ENCODE results near the gene PCDH15. TPM values are rescaled to one million over a fixed set of nuclear protein-coding genes. Genes with fewer than 3 reads are reported as not detected.

The PCDH15 gene
- total and polyA plus RNA-seq, 2 donors: 0.09 to 0.14 TPM

DNA sequence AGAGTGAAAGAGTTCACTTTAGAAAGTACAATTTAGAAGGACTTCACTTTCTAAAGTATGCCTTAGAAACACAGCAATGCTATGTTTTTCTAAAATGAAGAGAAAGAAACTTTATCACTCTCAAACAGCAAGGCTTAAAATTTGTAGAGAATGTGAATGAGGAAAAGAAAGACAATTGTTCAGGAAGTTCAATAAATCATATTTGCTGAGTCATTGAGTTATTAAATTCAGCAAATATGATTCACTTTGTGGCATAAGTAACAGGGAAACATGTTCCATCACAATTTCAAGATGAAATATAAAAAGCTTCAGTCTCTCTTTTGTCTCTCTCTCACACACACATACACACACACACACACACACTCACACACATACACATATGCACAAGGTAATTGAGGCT lies 187.9 kb downstream of the PCDH15 start:
- Histone ChIP-seq H3K4me3 (ENCODE audit: low read length in 2 of 2) (no peak overlapping the region), H3K27ac (ENCODE audit: low read depth in 1 of 2, low read length in 1 of 2) (no peak overlapping the region), H3K36me3 (ENCODE audit: control insufficient read depth in 2 of 2, insufficient read depth in 2 of 2, low read length in 1 of 2) (no peaks in the 10 kb centered on the region), H3K4me1 (ENCODE audit: control insufficient read depth in 2 of 2, insufficient read depth in 2 of 2, low read length in 2 of 2) (no peaks in the 10 kb centered on the region), H3K9me3 (ENCODE audit: control insufficient read depth in 2 of 2, insufficient read depth in 1 of 2, low read length in 1 of 2) (no peaks in the 10 kb centered on the region), H3K27me3 (ENCODE audit: control insufficient read depth in 2 of 2, insufficient read depth in 1 of 2, low read length in 1 of 2) (no peaks in the 10 kb centered on the region)
- no peak for DNase-seq (ENCODE audit: low read depth in 6 of 9, low spot score in 9 of 9)

DNA sequence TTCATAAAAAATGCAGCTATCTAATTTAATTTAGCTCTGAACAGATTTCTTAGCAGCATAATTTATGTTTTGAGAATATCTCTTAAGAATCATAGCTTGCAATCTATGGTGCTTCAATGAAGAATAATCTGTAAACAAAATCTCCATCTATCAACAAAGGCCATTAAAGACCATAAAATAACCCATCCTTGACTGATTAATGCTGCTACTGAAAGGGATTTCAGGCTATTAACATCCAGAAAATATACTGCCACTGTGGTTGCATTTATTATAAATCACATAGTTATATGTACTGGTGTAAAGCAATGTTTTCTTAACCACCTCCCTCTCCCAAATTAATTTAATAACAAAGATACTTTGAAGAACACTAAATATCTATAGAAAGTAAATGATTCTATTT lies 191.6 kb downstream of the PCDH15 start:
- no peak overlapping the region for H3K4me3 ChIP-seq (ENCODE audit: low read length in 2 of 2)
- no peaks in the 10 kb centered on the region for H3K9me3 ChIP-seq (ENCODE audit: control insufficient read depth in 2 of 2, insufficient read depth in 1 of 2, low read length in 1 of 2)
- no peaks in the 10 kb centered on the region for H3K27me3 ChIP-seq (ENCODE audit: control insufficient read depth in 2 of 2, insufficient read depth in 1 of 2, low read length in 1 of 2)
- H3K36me3 ChIP-seq (ENCODE audit: control insufficient read depth in 2 of 2, insufficient read depth in 2 of 2, low read length in 1 of 2): no peaks in the 10 kb centered on the region
- H3K27ac ChIP-seq (ENCODE audit: low read depth in 1 of 2, low read length in 1 of 2): no peak overlapping the region
- DNase-seq (ENCODE audit: low read depth in 6 of 9, low spot score in 9 of 9): no peak
- H3K4me1 ChIP-seq (ENCODE audit: control insufficient read depth in 2 of 2, insufficient read depth in 2 of 2, low read length in 2 of 2): no peaks in the 10 kb centered on the region

DNA sequence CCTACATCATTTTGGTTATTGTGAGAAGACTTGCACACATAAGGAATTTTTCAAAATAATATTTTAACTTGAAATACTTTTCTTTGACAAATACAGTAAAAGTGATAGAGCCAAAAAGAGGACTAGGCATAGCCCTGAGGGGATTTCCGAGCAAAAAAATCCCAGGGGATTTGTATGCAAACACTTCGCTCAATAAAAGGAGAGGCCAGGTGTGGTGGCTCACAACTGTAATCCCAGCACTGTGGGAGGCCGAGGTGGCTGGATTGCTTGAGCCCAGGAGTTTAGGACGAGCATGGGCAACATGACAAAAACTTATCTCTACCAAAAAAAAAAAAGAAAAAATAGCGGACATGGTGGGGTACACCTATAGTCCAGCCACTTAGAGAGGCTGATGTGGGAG lies 193.0 kb downstream of the PCDH15 start:
- H3K27me3 ChIP-seq (ENCODE audit: control insufficient read depth in 2 of 2, insufficient read depth in 1 of 2, low read length in 1 of 2): no peaks in the 10 kb centered on the region
- H3K4me3 ChIP-seq (ENCODE audit: low read length in 2 of 2): no peak overlapping the region
- WGBS: 91% methylated on average over 5 of the region's 5 CpGs
- no peaks in the 10 kb centered on the region for H3K36me3 ChIP-seq (ENCODE audit: control insufficient read depth in 2 of 2, insufficient read depth in 2 of 2, low read length in 1 of 2)
- no peaks in the 10 kb centered on the region for H3K4me1 ChIP-seq (ENCODE audit: control insufficient read depth in 2 of 2, insufficient read depth in 2 of 2, low read length in 2 of 2)
- no peak overlapping the region for H3K27ac ChIP-seq (ENCODE audit: low read depth in 1 of 2, low read length in 1 of 2)
- DNase-seq (ENCODE audit: low read depth in 6 of 9, low spot score in 9 of 9): no peak
- no peaks in the 10 kb centered on the region for H3K9me3 ChIP-seq (ENCODE audit: control insufficient read depth in 2 of 2, insufficient read depth in 1 of 2, low read length in 1 of 2)

DNA sequence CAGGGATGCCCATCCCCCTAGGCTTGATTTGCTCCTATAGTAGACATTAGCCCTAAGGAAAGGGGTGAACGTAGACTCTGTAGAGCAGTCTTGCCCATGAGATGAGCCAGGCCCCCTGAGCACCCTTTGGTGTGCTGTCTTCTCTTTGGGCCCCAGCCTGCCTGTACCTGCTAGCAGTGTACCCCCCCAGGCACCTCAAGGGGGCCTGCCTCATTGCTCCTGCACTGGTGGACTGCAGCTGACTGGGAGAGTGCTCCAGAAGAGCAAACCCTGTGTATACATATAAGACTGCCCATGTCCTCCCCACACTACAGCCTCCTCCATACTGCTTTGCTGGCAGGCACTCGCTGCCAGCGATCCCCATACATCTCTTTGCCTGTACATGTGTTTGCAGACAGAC lies 206.7 kb downstream of the PCDH15 start:
- H3K27me3 ChIP-seq (ENCODE audit: control insufficient read depth in 2 of 2, insufficient read depth in 1 of 2, low read length in 1 of 2): no peaks in the 10 kb centered on the region
- H3K27ac ChIP-seq (ENCODE audit: low read depth in 1 of 2, low read length in 1 of 2): no peak overlapping the region
- WGBS: 78% methylated on average over 3 of the region's 3 CpGs
- H3K9me3 ChIP-seq (ENCODE audit: control insufficient read depth in 2 of 2, insufficient read depth in 1 of 2, low read length in 1 of 2): peaks cover 0 to 12% of the 10 kb centered on the region in 2 donors
- H3K4me3 ChIP-seq (ENCODE audit: low read length in 2 of 2): no peak overlapping the region
- no peaks in the 10 kb centered on the region for H3K36me3 ChIP-seq (ENCODE audit: control insufficient read depth in 2 of 2, insufficient read depth in 2 of 2, low read length in 1 of 2)
- no peak for DNase-seq (ENCODE audit: low read depth in 6 of 9, low spot score in 9 of 9)
- no peaks in the 10 kb centered on the region for H3K4me1 ChIP-seq (ENCODE audit: control insufficient read depth in 2 of 2, insufficient read depth in 2 of 2, low read length in 2 of 2)

DNA sequence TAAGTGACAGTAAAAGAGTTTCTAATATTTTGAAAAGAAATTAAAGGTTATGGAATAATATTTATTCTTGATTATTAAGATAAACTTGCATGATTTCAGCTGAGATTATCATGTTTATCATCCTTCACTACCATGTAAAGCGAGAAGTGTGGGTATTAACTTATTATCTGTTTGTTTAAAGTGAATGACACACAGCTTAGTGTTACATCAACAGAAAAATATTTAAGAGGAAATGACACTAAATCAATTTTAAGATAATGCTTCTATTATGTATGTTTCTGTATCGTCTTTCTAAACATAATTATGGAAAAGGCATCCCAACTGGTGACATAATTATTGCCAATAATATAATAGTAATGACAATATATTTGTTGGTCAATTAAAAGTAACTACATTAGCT lies 213.1 kb downstream of the PCDH15 start:
- no peak for DNase-seq (ENCODE audit: low read depth in 6 of 9, low spot score in 9 of 9)
- 47% methylated on average over 2 of the region's 2 CpGs for WGBS

DNA sequence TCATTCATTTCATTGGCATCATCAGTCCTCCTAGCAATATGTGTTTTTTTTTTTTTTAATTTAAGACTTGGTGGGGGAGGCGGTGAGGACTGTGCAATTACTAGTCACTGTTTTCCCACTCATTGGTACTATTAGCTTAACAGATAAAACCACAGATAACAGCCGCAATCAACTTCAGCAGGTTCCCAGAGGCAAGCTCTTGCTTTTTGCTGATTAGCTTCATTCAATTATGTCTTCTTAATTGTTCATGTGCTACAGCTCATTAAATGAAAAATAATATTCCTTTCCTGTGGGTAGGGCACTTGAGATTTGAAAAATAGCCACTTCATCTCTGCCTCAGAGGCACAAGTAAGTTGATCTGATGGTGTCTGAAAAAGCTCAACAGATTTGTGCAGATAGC lies 215.5 kb downstream of the PCDH15 start:
- no peak for DNase-seq (ENCODE audit: low read depth in 6 of 9, low spot score in 9 of 9)
- Histone ChIP-seq H3K9me3 (ENCODE audit: control insufficient read depth in 2 of 2, insufficient read depth in 1 of 2, low read length in 1 of 2) (no peaks in the 10 kb centered on the region), H3K27me3 (ENCODE audit: control insufficient read depth in 2 of 2, insufficient read depth in 1 of 2, low read length in 1 of 2) (no peaks in the 10 kb centered on the region), H3K36me3 (ENCODE audit: control insufficient read depth in 2 of 2, insufficient read depth in 2 of 2, low read length in 1 of 2) (no peaks in the 10 kb centered on the region), H3K4me3 (ENCODE audit: low read length in 2 of 2) (no peak overlapping the region), H3K4me1 (ENCODE audit: control insufficient read depth in 2 of 2, insufficient read depth in 2 of 2, low read length in 2 of 2) (no peaks in the 10 kb centered on the region), H3K27ac (ENCODE audit: low read depth in 1 of 2, low read length in 1 of 2) (no peak overlapping the region)
- WGBS: 38% methylated on average over 2 of the region's 2 CpGs

More for the DNA sequence above, 213.1 kb downstream of the PCDH15 start:
- no peak overlapping the region for H3K27ac ChIP-seq (ENCODE audit: low read depth in 1 of 2, low read length in 1 of 2)
- H3K9me3 ChIP-seq (ENCODE audit: control insufficient read depth in 2 of 2, insufficient read depth in 1 of 2, low read length in 1 of 2): no peaks in the 10 kb centered on the region
- no peaks in the 10 kb centered on the region for H3K4me1 ChIP-seq (ENCODE audit: control insufficient read depth in 2 of 2, insufficient read depth in 2 of 2, low read length in 2 of 2)
- H3K36me3 ChIP-seq (ENCODE audit: control insufficient read depth in 2 of 2, insufficient read depth in 2 of 2, low read length in 1 of 2): no peaks in the 10 kb centered on the region
- no peaks in the 10 kb centered on the region for H3K27me3 ChIP-seq (ENCODE audit: control insufficient read depth in 2 of 2, insufficient read depth in 1 of 2, low read length in 1 of 2)
- H3K4me3 ChIP-seq (ENCODE audit: low read length in 2 of 2): no peak overlapping the region

DNA sequence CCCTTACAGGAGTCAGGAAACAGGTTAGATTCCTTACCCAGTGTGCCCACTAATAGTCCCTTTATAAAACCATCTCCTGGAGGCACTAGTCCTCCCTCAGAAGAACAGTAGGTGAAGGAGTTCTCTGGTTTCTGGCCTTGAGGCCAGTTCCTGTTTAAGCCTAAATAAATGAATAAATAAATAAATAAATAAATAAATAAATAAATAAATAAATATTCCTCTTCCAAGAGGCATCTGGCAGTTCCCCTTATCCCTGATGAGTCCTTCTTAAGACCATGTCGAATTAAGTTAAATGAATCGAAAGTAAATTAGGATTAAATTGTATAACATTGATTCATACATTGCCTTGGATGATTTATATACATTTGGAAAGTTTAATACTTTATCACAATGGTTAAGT lies 223.3 kb downstream of the PCDH15 start:
- WGBS: 91% methylated on average over 2 of the region's 2 CpGs
- DNase-seq (ENCODE audit: low read depth in 6 of 9, low spot score in 9 of 9): no peak

DNA sequence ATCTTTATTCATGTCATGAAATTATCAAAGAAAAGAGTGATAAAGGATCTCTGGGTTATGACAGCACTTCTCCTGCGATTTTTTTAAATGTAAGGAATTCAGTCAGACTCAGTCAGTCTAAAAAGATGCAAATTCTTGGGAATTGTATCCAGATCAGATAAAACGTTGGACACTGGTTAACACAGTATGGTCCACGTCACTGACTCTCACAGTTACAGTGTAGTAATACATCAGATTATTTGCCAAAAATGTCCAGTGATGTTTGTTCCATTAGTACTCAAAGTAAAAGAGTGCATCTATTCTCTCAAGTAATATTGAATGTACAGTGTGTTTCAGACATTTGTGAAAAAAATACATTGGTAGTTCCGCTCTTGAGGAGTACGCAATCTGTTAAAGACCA lies 224.5 kb downstream of the PCDH15 start:
- Histone ChIP-seq H3K27ac (ENCODE audit: low read depth in 1 of 2, low read length in 1 of 2) (no peak overlapping the region), H3K4me3 (ENCODE audit: low read length in 2 of 2) (no peak overlapping the region), H3K36me3 (ENCODE audit: control insufficient read depth in 2 of 2, insufficient read depth in 2 of 2, low read length in 1 of 2) (no peaks in the 10 kb centered on the region), H3K9me3 (ENCODE audit: control insufficient read depth in 2 of 2, insufficient read depth in 1 of 2, low read length in 1 of 2) (no peaks in the 10 kb centered on the region), H3K27me3 (ENCODE audit: control insufficient read depth in 2 of 2, insufficient read depth in 1 of 2, low read length in 1 of 2) (no peaks in the 10 kb centered on the region), H3K4me1 (ENCODE audit: control insufficient read depth in 2 of 2, insufficient read depth in 2 of 2, low read length in 2 of 2) (no peaks in the 10 kb centered on the region)
- no peak for DNase-seq (ENCODE audit: low read depth in 6 of 9, low spot score in 9 of 9)
- WGBS: 74% methylated on average over 5 of the region's 5 CpGs

More for the DNA sequence above, 223.3 kb downstream of the PCDH15 start:
- Histone ChIP-seq H3K27ac (ENCODE audit: low read depth in 1 of 2, low read length in 1 of 2) (no peak overlapping the region), H3K36me3 (ENCODE audit: control insufficient read depth in 2 of 2, insufficient read depth in 2 of 2, low read length in 1 of 2) (no peaks in the 10 kb centered on the region), H3K4me3 (ENCODE audit: low read length in 2 of 2) (no peak overlapping the region), H3K9me3 (ENCODE audit: control insufficient read depth in 2 of 2, insufficient read depth in 1 of 2, low read length in 1 of 2) (no peaks in the 10 kb centered on the region), H3K27me3 (ENCODE audit: control insufficient read depth in 2 of 2, insufficient read depth in 1 of 2, low read length in 1 of 2) (no peaks in the 10 kb centered on the region), H3K4me1 (ENCODE audit: control insufficient read depth in 2 of 2, insufficient read depth in 2 of 2, low read length in 2 of 2) (no peaks in the 10 kb centered on the region)

DNA sequence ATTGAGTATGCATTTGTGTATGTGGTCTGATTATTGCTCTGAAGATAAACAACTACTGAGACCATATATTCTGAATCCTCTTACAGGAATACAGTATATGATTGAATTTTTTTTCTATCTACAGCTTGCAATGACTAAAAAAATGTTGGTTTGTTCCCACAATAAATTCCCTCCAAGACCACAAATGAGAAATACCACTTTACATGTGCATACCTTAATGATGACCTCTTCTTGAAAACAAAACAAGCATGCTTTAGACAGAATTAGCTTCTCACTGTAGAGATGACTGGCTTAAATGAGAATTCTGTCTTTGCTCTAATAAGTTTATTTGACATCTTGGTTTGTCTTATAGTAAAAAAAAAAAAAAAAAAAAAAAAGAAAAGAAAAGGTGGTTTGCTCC lies 241.5 kb downstream of the PCDH15 start:
- H3K27me3 ChIP-seq (ENCODE audit: control insufficient read depth in 2 of 2, insufficient read depth in 1 of 2, low read length in 1 of 2): no peaks in the 10 kb centered on the region
- H3K27ac ChIP-seq (ENCODE audit: low read depth in 1 of 2, low read length in 1 of 2): no peak overlapping the region
- H3K9me3 ChIP-seq (ENCODE audit: control insufficient read depth in 2 of 2, insufficient read depth in 1 of 2, low read length in 1 of 2): no peaks in the 10 kb centered on the region
- DNase-seq (ENCODE audit: low read depth in 6 of 9, low spot score in 9 of 9): no peak
- no peak overlapping the region for H3K4me3 ChIP-seq (ENCODE audit: low read length in 2 of 2)
- H3K36me3 ChIP-seq (ENCODE audit: control insufficient read depth in 2 of 2, insufficient read depth in 2 of 2, low read length in 1 of 2): no peaks in the 10 kb centered on the region
- no peaks in the 10 kb centered on the region for H3K4me1 ChIP-seq (ENCODE audit: control insufficient read depth in 2 of 2, insufficient read depth in 2 of 2, low read length in 2 of 2)

DNA sequence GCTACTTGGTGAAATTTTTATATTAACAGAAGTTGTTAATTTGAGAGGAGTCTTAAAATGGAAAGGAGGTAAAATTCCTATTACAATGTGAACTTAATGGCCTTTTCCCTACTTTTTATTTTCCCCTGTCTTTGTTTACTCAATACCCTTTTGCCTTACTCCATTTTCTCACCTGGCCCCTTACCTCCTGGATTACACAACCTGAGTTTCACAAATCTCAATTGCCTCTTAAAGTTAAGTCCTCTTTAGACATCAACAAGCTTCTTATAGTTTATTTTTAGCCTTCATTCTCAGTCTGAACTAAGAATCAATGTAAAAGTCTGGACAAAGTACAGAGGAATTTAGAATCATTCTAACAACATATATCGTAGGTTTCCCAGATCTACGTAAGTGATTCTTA lies 247.0 kb downstream of the PCDH15 start:
- DNase-seq (ENCODE audit: low read depth in 6 of 9, low spot score in 9 of 9): no peak
- Histone ChIP-seq H3K27ac (ENCODE audit: low read depth in 1 of 2, low read length in 1 of 2) (no peak overlapping the region), H3K36me3 (ENCODE audit: control insufficient read depth in 2 of 2, insufficient read depth in 2 of 2, low read length in 1 of 2) (no peaks in the 10 kb centered on the region), H3K9me3 (ENCODE audit: control insufficient read depth in 2 of 2, insufficient read depth in 1 of 2, low read length in 1 of 2) (no peaks in the 10 kb centered on the region), H3K27me3 (ENCODE audit: control insufficient read depth in 2 of 2, insufficient read depth in 1 of 2, low read length in 1 of 2) (no peaks in the 10 kb centered on the region), H3K4me1 (ENCODE audit: control insufficient read depth in 2 of 2, insufficient read depth in 2 of 2, low read length in 2 of 2) (no peaks in the 10 kb centered on the region), H3K4me3 (ENCODE audit: low read length in 2 of 2) (no peak overlapping the region)
- over 99% methylated on average over 2 of the region's 2 CpGs for WGBS

All from thymus (tissue), 11 donors.